ENCODE measurements around the gene CKAP2.
A peak's percentile ranks its signal among the peaks of the same experiment; 100 is the strongest.
"Not testable (repeated sequence)": the region's sequence is repeated elsewhere in the genome, so short reads cannot be mapped to it uniquely, and the experiment has no call there.

CKAP2 gene, protein sequence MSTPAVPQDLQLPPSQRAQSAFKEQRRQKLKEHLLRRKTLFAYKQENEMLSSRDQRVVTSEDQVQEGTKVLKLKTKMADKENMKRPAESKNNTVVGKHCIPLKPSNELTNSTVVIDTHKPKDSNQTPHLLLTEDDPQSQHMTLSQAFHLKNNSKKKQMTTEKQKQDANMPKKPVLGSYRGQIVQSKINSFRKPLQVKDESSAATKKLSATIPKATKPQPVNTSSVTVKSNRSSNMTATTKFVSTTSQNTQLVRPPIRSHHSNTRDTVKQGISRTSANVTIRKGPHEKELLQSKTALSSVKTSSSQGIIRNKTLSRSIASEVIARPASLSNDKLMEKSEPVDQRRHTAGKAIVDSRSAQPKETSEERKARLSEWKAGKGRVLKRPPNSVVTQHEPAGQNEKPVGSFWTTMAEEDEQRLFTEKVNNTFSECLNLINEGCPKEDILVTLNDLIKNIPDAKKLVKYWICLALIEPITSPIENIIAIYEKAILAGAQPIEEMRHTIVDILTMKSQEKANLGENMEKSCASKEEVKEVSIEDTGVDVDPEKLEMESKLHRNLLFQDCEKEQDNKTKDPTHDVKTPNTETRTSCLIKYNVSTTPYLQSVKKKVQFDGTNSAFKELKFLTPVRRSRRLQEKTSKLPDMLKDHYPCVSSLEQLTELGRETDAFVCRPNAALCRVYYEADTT
- total RNA-seq: 8.4 to 76.8 (median 40.8) reads per million in 18 experiments

DNA sequence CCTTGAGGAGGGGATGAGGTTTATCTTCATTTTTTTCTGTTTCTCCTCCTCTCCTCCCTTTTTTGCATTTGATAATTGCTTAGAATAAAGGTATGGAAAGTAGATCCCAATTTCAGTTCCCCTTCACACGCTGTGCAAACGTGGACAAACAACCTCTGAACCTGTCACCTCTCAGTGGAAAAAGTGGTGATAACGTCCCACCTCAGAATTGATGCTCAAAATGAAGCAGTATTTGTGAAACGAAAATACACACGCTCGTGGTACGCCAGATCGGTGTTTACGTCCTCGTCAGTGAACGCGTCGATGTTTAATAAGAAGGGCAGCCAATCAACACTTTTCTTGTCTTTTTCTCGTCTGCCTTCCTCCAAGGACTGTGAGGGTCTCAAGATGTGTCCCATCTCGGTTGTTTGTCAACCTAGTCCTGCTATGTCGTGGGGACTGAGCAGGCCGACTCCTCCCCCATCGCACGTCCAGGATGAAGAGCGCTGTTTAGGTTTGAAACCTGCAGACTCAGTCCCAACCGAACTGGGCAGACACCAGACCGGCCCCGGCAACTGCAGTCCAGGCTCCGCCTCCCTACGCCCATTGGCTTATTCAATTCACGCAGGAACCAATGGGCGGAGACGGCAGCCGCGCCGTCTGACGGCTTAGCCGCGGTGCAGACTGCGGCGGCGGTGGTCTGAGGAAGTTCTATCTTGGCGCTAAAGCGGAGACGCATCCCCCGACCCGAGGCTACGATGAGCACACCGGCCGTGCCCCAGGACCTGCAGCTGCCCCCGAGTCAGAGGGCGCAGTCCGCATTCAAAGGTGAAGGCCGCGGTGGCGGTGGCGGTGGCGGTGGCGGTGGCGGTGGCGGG, at the start of gene CKAP2:
Gene CKAP2, plus strand, starts transcription at position 659 of the 857 bp plus-strand sequence. Its CDS starts 79 bp downstream, at position 738.
- DNase-seq: peak; percentile 96 to 97

- DNase-seq: no peak
Observed at GRCh38 chr13:52405767-52406494, 49.3 kb upstream of the CKAP2 start, which contains the start of gene THSD1. THSD1 (minus strand) TSS chr13:52406172; CDS start chr13:52402600, 3,572 bp downstream.

- no peak for DNase-seq
Observed at GRCh38 chr13:52406629-52407028, 48.6 kb upstream of the CKAP2 start.

GRCh38 chr13:52407436-52407835, 47.8 kb upstream of the CKAP2 start:
- DNase-seq: not testable (repeated sequence)

DNA sequence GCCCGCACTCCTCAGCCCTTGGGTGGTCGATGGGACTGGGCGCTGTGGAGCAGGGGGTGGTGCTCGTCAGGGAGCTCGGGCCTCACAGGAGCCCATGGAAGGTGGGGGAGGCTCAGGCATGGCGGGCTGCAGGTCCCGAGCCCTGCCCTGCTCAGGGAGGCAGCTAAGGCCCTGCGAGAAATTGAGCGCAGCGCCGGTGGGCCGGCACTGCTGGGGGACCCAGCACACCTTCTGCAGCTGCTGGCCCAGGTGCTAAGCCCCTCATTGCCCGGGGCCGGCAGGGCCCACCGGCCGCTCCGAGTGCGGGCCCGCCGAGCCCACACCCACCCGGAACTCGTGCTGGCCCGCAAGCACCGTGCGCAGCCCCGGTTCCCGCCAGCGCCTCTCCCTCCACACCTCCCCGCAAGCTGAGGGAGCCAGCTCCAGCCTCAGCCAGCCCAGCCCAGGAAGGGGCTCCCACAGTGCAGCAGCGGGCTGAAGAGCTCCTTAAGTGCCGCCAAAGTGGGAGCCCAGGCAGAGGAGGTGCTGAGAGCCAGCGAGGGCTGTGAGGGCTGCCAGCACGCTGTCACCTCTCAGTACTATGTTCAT, 47.1 kb upstream of the CKAP2 start:
- not testable (repeated sequence) for DNase-seq

- no peak for DNase-seq
Observed at GRCh38 chr13:52411629-52412028, 43.6 kb upstream of the CKAP2 start.

DNA sequence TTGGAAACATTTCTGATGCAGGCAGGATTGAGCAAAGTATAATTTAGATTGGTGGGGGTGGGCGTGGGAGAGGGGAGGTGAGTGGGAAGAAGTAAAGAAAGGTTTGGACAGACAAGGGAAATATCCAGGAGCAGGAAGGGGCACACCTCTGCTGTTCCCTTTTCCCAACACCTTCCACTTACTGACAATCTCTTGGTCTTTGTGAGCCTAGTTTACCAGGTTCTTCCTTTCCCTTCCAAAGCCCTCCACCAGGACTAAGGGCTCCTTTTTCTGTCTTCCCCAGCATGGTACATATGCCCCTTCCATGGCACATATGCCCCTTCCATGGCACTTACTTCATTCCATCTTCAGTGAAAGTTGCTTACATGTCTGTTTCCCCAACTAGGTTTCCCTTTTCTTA, 43.1 kb upstream of the CKAP2 start:
- DNase-seq: no peak

DNA sequence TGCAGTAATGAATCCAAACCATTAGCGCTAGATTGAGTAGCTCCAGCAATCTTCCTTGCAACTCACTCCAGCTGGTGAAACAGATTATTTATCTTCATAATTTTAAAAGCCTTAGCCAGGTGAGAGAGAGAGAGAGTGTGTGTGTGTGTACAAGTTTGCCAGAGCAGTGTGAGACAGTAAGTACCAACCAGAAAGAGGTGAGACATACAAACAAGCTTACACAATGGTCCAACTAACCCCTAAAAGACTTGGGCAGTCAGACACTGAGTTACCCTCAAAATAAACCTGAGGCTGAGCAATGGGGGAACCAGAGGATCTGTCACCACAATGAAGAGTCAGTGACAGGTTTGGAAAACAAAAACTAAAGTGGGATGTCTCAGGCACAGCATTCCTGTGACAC, 41.2 kb upstream of the CKAP2 start:
- no peak for DNase-seq

DNA sequence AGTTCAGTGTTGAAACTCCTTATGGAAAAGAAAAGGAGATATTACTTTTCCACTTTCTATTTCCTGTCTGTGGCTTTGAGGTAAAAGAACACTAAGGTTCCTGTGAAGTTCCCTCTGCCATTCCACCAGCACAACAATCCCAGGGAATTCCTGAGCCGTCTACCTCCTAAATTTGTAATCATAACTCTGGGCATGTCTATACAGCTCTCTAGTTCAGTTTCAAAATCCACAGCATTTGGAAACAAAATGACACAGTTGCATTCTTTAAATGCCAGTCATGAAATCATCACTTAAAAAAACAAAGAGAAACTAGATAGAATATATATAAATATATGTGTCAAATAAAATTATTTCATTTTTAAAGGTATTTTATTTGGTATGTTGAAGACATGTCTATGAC, 40.3 kb upstream of the CKAP2 start:
- no peak for DNase-seq

GRCh38 chr13:52419080-52419479, 36.2 kb upstream of the CKAP2 start:
- no peak for DNase-seq

DNA sequence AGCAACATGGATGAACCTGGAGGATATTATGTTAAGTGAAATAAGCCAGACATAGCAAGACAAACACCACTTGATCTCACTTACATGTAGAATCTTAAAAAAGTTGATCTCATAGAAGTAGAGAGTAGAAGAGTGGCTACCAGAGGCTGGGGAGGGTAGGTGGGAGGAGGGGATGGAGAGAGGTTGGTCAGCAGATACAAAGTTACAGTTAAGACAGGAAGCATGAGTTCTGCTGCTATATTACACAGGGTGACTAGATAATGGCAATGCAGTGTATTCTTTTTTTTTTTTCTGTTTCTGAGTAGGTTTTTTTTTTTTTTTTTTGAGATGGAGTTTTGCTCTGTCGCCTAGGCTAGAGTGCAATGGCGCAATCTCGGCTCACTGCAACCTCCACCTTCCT, 34.1 kb upstream of the CKAP2 start:
- peak in 1 of 2 donors; percentile 9 for DNase-seq

DNA sequence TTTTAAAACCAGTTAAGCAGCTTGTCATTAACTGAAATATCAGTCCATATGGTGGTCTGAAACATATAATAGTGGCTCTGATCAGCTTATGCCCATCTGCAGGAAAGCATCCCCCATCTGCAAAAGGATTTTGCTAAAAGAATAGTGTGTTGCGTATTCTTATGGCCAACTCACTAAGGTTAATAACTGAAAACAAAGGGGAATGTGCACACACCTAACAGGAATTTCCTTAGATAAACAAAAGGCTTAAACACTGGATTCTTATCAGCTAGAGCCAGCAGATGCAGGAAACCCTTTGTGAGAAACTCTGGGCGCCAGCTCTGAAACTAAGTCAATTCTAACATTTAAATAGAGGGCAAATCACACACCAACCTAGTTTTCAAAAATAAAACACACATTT, 27.0 kb upstream of the CKAP2 start:
- DNase-seq: no peak

DNA sequence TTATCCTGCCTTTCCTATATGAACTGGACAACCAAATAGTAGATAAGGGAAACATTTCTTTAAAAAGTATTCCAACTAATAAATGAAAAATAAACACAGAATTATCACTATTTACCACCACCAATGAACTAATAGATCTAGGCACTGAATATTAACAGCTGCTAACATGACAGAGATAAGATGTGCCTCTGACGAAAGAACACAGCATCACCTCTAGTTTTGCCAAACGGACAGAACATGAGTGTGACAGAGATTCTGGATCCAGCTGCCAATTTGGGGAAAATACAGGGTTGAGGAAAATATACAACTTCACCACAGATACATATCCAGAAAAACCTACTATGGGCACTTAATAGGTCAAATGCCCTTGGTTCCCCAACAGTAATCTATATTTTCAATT, 22.8 kb upstream of the CKAP2 start:
- DNase-seq: no peak

DNA sequence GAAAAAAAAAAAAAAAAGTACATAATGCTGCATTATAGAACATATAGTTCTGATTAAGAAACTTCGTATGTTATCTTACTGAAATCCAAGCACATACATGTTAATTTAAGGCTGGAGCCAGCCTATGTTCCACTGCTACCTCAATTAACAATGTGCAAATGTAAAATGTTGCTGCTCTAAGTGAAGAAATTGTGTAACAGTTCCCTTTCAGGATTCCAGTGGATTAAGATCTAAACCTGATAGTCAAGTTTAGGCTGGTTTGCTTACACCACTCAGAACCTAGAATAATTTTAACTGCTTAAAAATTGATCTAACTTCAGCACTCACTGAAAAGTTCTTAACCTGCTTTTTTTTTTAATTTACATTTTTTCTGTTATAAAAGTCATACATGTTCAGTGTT, 9.0 kb upstream of the CKAP2 start:
- no peak for DNase-seq

- DNase-seq: no peak
Observed at GRCh38 chr13:52447354-52447753, 7.9 kb upstream of the CKAP2 start.

GRCh38 chr13:52447815-52448552, 7.3 kb upstream of the CKAP2 start:
- no peak for DNase-seq

GRCh38 chr13:52449331-52450011, 5.8 kb upstream of the CKAP2 start:
- no peak for DNase-seq

DNA sequence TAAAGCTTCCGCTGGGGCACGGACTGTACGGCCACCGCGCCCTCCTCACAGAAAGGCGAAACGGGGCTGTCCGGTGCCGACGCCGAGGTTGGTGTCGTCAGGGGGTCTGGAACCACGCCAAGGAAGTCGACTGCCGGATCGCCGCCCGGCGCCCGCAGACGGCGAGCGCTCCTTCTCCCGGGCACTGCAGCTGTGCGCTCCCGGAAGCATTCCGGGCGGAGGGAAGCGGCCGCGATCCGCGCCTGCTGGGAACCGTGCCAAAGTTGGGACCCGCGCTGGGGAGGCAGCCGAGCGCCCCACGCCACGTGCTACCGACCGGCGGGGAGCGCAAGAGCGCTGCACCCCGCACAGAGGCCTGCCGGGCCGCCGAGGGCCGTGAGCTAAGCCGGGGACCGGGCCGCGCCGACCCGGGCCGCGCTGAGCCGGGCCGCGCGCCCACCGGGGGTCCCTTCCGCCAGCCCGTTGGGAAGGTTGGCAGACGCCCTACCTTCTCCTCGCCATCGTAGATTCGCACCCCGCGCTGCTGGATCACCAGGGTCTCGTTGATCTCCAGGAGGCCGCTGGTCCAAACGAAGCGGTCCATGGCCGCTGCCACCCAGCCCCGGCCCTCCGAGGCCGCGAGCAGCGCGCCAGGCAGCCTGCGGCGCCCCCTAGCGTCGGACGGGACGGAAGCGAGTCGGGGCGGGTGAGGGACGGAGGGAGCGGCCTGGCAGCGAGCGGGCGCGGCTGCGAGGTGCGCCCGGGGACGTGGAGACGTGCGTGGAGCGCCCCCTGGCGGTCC, 5.1 kb upstream of the CKAP2 start, which contains the start of gene VPS36:
Gene VPS36, minus strand, starts transcription at position 623 of the 781 bp plus-strand sequence. Its CDS starts 40 bp downstream, at position 583.
- peak; percentile 97 to 98 for DNase-seq

GRCh38 chr13:52450793-52451116, 4.5 kb upstream of the CKAP2 start:
- no peak for DNase-seq
